Measurements from ENCODE around the gene MYH8.

DNA sequence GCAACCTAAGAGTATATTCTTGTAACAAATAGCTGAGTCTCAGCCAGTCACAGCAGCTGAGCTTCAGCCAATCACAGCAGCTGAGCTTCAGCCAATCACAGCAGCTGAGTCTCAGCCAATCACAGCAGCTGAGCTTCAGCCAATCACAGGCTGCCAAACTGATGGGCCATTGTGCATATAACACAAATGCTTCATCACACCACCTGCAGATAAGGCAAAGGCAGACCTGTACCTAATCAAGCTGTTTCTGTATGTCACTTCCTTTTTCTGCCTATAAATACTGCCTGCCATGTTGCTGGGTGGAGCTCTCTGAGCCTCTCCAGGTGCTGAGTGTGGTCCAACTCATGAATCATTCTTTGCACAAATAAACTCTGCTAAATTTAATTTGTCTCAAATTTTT lies 68.9 kb downstream of the MYH8 start:
- no peak for TF ChIP-seq CBFB (CRISPR knock-in tag; IDR thresholded peaks at IDR 0.05)
- TF ChIP-seq TEAD3 (CRISPR knock-in tag; optimal IDR thresholded peaks at IDR 0.05; ENCODE audit: borderline replicate concordance) = no peak

Data from HepG2 (cell line).